Measurements from ENCODE around the gene COL7A1. TPM values are rescaled to one million over a fixed set of nuclear protein-coding genes. Genes with fewer than 3 reads are reported as not detected.

COL7A1 gene
- total and polyA plus RNA-seq, 2 donors (not counting 1 experiment from before 2014, with no cell fraction given) = 0.75 to 2.1 TPM

DNA sequence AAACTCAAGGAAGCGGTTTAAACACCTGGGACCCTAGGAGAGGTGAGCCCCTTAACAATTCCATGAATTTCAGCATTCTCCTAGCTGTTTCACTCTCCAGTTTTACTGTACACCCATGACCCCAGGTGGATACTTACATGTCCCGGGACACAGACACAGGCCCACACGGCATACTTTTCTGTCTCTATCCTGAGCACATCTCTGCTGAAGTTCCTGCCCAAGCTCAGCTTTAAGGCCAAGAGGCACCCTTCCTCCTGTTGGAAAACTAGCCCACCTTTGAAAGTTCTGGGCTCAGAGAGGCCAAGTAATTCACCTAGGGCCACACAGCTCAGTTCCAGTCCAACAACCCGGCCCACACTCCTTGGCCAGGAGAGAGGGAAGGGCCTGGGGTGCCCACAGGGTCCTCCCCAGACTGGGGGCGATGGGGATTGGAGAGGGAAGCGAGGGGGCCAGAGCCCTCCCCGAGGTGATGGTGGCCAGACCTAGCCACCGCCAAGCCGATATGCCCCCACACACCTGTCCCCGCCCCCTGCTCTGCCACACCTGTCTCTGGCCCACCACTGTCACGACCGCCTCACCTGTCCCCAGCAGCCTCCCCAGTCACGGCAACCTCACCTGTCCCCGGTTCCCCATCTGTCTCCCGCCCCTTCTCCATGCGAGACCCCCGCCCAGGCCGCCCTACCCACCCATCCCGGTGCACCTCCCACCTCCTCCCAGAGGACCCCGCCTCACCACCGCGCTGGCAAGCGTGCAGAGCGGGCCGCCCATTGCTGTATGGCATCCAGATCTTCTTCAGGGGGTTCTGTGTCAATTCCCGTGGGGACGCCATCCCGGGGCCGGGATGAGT is 39.0 kb downstream of the COL7A1 start:
- H3K27ac Mint-ChIP-seq = peak overlapping the region; percentile 80
- DNase-seq (no peak), ATAC-seq (ENCODE audit: low read depth) (no peak)
- no peaks in the 10 kb centered on the region for H3K36me3 ChIP-seq (replicated peaks in 1 of 2; ENCODE audit: control extremely low read depth in 1 of 2, control insufficient read depth in 1 of 2, extremely low read depth in 1 of 2, insufficient read depth in 2 of 2, low read length in 1 of 2)
- CTCF ChIA-PET = interaction anchor here (0.8 to 12.9 kb wide), 8 partner anchors 7 to 154 kb away, joined by 3 to 190 read pairs (median 4); partner anchors contain the start of genes CCDC51 and TMA7
- H3K27me3 Mint-ChIP-seq = no peaks in the 10 kb centered on the region
- H3K9ac ChIP-seq (ENCODE audit: low read length) = peak overlapping the region; percentile 62
- no peaks in the 10 kb centered on the region for H4K20me1 ChIP-seq (ENCODE audit: control insufficient read depth, insufficient read depth, low read length, poor library complexity, severe bottlenecking)
- H3K27me3 ChIP-seq (replicated peaks in 1 of 4; ENCODE audit: control extremely low read depth in 1 of 4, control insufficient read depth in 3 of 4, insufficient read depth in 4 of 4, low read length in 3 of 4) = no peaks in the 10 kb centered on the region
- WGBS (ENCODE audit: insufficient coverage) = 14% methylated on average over 24 of the region's 29 CpGs
- H3K4me1 ChIP-seq (ENCODE audit: control insufficient read depth in 2 of 2, insufficient read depth in 2 of 2, low read length in 2 of 2) = peaks cover 16 to 40% of the 10 kb centered on the region in 2 donors
- H3K4me3 ChIP-seq (ENCODE audit: control extremely low read depth in 1 of 5, extremely low read depth in 1 of 5, insufficient read depth in 1 of 5, low read depth in 2 of 5, low read length in 4 of 5) = peak overlapping the region; percentile 53 to 73 (median 59)
- no peak for TF ChIP-seq EZH2 (IDR thresholded peaks at IDR 0.05; ENCODE audit: borderline replicate concordance, insufficient read depth, low read depth, low read length, poor library complexity, severe bottlenecking)
- TF ChIP-seq, protein P1, sequence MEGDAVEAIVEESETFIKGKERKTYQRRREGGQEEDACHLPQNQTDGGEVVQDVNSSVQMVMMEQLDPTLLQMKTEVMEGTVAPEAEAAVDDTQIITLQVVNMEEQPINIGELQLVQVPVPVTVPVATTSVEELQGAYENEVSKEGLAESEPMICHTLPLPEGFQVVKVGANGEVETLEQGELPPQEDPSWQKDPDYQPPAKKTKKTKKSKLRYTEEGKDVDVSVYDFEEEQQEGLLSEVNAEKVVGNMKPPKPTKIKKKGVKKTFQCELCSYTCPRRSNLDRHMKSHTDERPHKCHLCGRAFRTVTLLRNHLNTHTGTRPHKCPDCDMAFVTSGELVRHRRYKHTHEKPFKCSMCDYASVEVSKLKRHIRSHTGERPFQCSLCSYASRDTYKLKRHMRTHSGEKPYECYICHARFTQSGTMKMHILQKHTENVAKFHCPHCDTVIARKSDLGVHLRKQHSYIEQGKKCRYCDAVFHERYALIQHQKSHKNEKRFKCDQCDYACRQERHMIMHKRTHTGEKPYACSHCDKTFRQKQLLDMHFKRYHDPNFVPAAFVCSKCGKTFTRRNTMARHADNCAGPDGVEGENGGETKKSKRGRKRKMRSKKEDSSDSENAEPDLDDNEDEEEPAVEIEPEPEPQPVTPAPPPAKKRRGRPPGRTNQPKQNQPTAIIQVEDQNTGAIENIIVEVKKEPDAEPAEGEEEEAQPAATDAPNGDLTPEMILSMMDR (IDR thresholded peaks at IDR 0.05) = no peak
- peak overlapping the region; percentile 83 for H3K4me2 ChIP-seq (replicated peaks; ENCODE audit: low read depth, low read length, poor library complexity, severe bottlenecking)
- peaks cover 0 to 3% (median 0%) of the 10 kb centered on the region in 3 donors for H3K9me3 ChIP-seq (ENCODE audit: control extremely low read depth in 1 of 3, control insufficient read depth in 2 of 3, insufficient read depth in 1 of 3, low read length in 2 of 3)
- POLR2A ChIA-PET = interaction anchor here (0.6 to 1.1 kb wide), 3 partner anchors 122 to 506 kb away, joined by 3 read pairs; no protein-coding TSS in a partner anchor
- H3K79me2 ChIP-seq (ENCODE audit: control insufficient read depth, insufficient read depth, low read length) = no peaks in the 10 kb centered on the region
- peak overlapping the region; percentile 41 to 65 for H3K27ac ChIP-seq (ENCODE audit: low read length in 2 of 2)
- intact Hi-C loops (cut with micrococcal nuclease) = loop anchor here (1.0 to 5.0 kb wide), 9 partner anchors 49 to 915 kb away; partner anchors contain the start of genes CDC25A, DAG1, IP6K2 and NDUFAF3
- H2AFZ ChIP-seq (ENCODE audit: insufficient read depth, low read depth, low read length, poor library complexity, severe bottlenecking) = peak overlapping the region; percentile 89
- H3K9me3 Mint-ChIP-seq (ENCODE audit: insufficient read depth) = no peaks in the 10 kb centered on the region
- peaks cover 33% of the 10 kb centered on the region for H3K4me1 Mint-ChIP-seq
- H3K4me3 Mint-ChIP-seq = peak overlapping the region; percentile 87

All from B cell (primary cell).